Gastrocnemius medialis (tissue), 4 donors: ENCODE data around the gene MYH8.

Experiments used
- POLR2A ChIP-seq, 2 donors: fragments of 450-650 bp; IDR thresholded peaks; one replicate each; pipeline ENCODE4 v1.6.1; 2017; ENCODE audit warnings: antibody characterized with exemption in 2 of 2, mild to moderate bottlenecking in 2 of 2, moderate library complexity in 2 of 2
- TF ChIP-seq, protein P1 (sequence below), 5 experiments: fragments of 450-650 bp in 3 of 5; fragments of 200-600 bp in 2 of 5; sonication (generic) in 2 of 5; IDR thresholded peaks in 4 of 5; conservative IDR thresholded peaks in 1 of 5; 1 replicate in 4 of 5; 2 replicates in 1 of 5; pipeline ENCODE4 v1.5.1; 2016 to 2019; ENCODE audit warnings: antibody characterized with exemption in 5 of 5, mild to moderate bottlenecking in 3 of 5, moderate library complexity in 3 of 5

DNA sequence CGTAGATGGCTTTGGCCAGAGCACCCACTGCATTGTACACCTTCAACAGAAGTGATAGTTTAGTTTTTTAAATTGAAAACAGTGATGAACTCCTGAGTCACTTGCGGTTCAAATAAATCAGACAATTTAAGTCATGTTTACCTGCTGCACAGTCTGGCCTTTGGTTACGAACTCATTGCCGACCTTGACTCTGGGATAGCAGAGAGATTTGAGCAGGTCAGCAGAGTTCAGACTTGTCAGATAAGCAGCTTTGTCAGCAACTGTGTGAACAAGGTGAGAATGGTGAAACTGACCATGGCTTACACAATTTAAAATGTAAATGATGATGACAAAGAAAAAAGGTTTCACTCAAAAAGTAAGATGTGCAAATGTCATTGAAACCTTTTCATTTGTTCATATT lies 38.3 kb upstream of the MYH8 start:
- TF ChIP-seq, protein P1, sequence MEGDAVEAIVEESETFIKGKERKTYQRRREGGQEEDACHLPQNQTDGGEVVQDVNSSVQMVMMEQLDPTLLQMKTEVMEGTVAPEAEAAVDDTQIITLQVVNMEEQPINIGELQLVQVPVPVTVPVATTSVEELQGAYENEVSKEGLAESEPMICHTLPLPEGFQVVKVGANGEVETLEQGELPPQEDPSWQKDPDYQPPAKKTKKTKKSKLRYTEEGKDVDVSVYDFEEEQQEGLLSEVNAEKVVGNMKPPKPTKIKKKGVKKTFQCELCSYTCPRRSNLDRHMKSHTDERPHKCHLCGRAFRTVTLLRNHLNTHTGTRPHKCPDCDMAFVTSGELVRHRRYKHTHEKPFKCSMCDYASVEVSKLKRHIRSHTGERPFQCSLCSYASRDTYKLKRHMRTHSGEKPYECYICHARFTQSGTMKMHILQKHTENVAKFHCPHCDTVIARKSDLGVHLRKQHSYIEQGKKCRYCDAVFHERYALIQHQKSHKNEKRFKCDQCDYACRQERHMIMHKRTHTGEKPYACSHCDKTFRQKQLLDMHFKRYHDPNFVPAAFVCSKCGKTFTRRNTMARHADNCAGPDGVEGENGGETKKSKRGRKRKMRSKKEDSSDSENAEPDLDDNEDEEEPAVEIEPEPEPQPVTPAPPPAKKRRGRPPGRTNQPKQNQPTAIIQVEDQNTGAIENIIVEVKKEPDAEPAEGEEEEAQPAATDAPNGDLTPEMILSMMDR (IDR thresholded peaks at IDR 0.05 in 4 of 5, conservative IDR thresholded peaks at IDR 0.05 in 1 of 5) = no peak
- TF ChIP-seq POLR2A (IDR thresholded peaks at IDR 0.05) = no peak
